Testis (tissue), 3 donors: ENCODE measurements around the gene FBP2. TPM values are rescaled to one million over a fixed set of nuclear protein-coding genes. Genes with fewer than 3 reads are reported as not detected.
"Not testable (repeated sequence)": the region's sequence is repeated elsewhere in the genome, so short reads cannot be mapped to it uniquely, and the experiment has no call there.

Source experiments
- DNase-seq: peaks from one replicate; pipeline ENCODE4 v3.0.0-alpha.2; 2019
- H3K27ac ChIP-seq, 2 donors: fragments of 200-600 bp; sonication (generic); one replicate each; pipeline ENCODE4 v1.5.1; 2019
- H3K27me3 ChIP-seq: fragments of 200-600 bp; sonication (generic); one replicate; pipeline ENCODE4 v1.5.1; 2019
- H3K36me3 ChIP-seq: fragments of 200-600 bp; sonication (generic); one replicate; pipeline ENCODE4 v1.5.1; 2017; ENCODE audit warnings: low read depth; ENCODE audit errors: missing control alignments
- H3K4me1 ChIP-seq: fragments of 200-600 bp; sonication (generic); one replicate; pipeline ENCODE4 v1.5.1; 2019
- H3K4me3 ChIP-seq, 2 donors: fragments of 200-600 bp; sonication (generic); one replicate each; pipeline ENCODE4 v1.5.1; 2017 to 2019
- H3K9me3 ChIP-seq: fragments of 200-600 bp; sonication (generic); one replicate; pipeline ENCODE4 v1.5.1; 2017
- POLR2A ChIP-seq: fragments of 450-650 bp; IDR thresholded peaks from one replicate; pipeline ENCODE4 v1.6.1; 2017; ENCODE audit warnings: antibody characterized with exemption, mild to moderate bottlenecking, moderate library complexity
- WGBS, 2 donors: methylation state at CpG; one replicate each; pipeline ENCODE4 v1.1.5; 2018; 5-methylcytosine and 5-hydroxymethylcytosine counted together
- intact Hi-C: fragments of 100-400 bp; cut with DNase I; formaldehyde crosslinking; loops from one replicate; pipeline ENCODE4 v1.15.1; 2023; ENCODE audit warnings: low total_unique reads
- polyA plus RNA-seq: library from polyadenylated mRNA; stranded (reverse); fragments of 350-450 nt; fragmentation: Illumina TruSeq; extraction: RNeasy Lipid Tissue Mini Kit (QIAGEN cat#74804); gene quantifications from one replicate; pipeline ENCODE4 v1.2.3, GENCODE V29; 2014; ENCODE audit warnings: low read depth, low replicate concordance; ENCODE audit not compliant: insufficient read depth
- total RNA-seq, 2 donors: library from RNA; depleted of rRNA; stranded (reverse); fragments of >200 nt; gene quantifications; one replicate each; pipeline ENCODE4 v1.2.3, GENCODE V29; 2016
- TF ChIP-seq, protein P1 (sequence below), 3 experiments: fragments of 450-650 bp in 2 of 3; fragments of 200-600 bp in 1 of 3; sonication (generic) in 1 of 3; IDR thresholded peaks; one replicate each; pipeline ENCODE4 v1.5.1; 2016 to 2019; ENCODE audit warnings: antibody characterized with exemption in 3 of 3, mild to moderate bottlenecking in 2 of 3, moderate library complexity in 1 of 3

FBP2 gene
- total and polyA plus RNA-seq, 3 donors from 2014 or later = 0.74 to 2.5 (median 1.6) TPM

- intact Hi-C loops = no loop called here
- H3K27ac ChIP-seq = no peak overlapping the region
- H3K9me3 ChIP-seq = no peaks in the 10 kb centered on the region
- DNase-seq = peak; percentile 29
- TF ChIP-seq, protein P1, sequence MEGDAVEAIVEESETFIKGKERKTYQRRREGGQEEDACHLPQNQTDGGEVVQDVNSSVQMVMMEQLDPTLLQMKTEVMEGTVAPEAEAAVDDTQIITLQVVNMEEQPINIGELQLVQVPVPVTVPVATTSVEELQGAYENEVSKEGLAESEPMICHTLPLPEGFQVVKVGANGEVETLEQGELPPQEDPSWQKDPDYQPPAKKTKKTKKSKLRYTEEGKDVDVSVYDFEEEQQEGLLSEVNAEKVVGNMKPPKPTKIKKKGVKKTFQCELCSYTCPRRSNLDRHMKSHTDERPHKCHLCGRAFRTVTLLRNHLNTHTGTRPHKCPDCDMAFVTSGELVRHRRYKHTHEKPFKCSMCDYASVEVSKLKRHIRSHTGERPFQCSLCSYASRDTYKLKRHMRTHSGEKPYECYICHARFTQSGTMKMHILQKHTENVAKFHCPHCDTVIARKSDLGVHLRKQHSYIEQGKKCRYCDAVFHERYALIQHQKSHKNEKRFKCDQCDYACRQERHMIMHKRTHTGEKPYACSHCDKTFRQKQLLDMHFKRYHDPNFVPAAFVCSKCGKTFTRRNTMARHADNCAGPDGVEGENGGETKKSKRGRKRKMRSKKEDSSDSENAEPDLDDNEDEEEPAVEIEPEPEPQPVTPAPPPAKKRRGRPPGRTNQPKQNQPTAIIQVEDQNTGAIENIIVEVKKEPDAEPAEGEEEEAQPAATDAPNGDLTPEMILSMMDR (IDR thresholded peaks at IDR 0.05) = no peak
- TF ChIP-seq POLR2A = no peak
- no peaks in the 10 kb centered on the region for H3K27me3 ChIP-seq
- 63 to 84% methylated on average over 14 to 29 of the region's 29 CpGs for WGBS, 2 donors
- no peaks in the 10 kb centered on the region for H3K36me3 ChIP-seq
- H3K4me3 ChIP-seq = peak overlapping the region in 1 of 2 donors; percentile 49
- no peaks in the 10 kb centered on the region for H3K4me1 ChIP-seq
These were observed 40.3 kb downstream of the FBP2 start for GRCh38 chr9:94553029-94553938.

DNA sequence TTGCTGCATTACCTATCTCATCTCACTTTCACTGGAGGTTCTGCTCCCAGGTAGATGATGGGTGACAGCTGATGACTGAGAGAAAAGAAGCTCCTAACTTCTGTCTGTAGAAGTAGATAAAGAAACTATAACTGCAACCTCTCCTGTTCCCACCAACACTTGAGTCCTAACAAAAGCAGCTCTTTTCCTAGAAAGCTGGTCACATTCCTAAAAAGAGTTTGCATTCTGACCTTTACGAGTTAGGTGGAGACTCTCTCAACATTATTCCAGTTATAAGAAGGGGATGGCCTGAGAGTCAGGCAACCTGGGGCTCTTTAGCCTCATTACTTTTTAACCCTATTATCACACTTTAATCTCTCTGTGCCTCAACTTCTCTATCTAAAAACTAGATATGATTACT lies 47.7 kb downstream of the FBP2 start:
- 76 to 77% methylated on average over 1 of the region's 1 CpG for WGBS, 2 donors
- Histone ChIP-seq H3K27ac (no peak overlapping the region), H3K36me3 (no peaks in the 10 kb centered on the region), H3K9me3 (no peaks in the 10 kb centered on the region), H3K4me3 (no peak overlapping the region), H3K27me3 (no peaks in the 10 kb centered on the region), H3K4me1 (no peaks in the 10 kb centered on the region)
- intact Hi-C loops = no loop called here
- no peak for DNase-seq
- no peak for TF ChIP-seq POLR2A
- TF ChIP-seq, protein P1 (IDR thresholded peaks at IDR 0.05) = no peak

GRCh38 chr9:94544335-94544734 lies 49.3 kb downstream of the FBP2 start:
- H3K27ac ChIP-seq, H3K36me3 ChIP-seq, H3K4me1 ChIP-seq, DNase-seq, H3K9me3 ChIP-seq, H3K27me3 ChIP-seq, H3K4me3 ChIP-seq, intact Hi-C loops: not testable (repeated sequence)
- 80 to 86% methylated on average over 4 of the region's 5 CpGs for WGBS, 2 donors

GRCh38 chr9:94538908-94539307 lies 54.7 kb downstream of the FBP2 start:
- H3K36me3 ChIP-seq = no peaks in the 10 kb centered on the region
- intact Hi-C loops = no loop called here
- H3K27me3 ChIP-seq = no peaks in the 10 kb centered on the region
- H3K4me1 ChIP-seq = no peaks in the 10 kb centered on the region
- no peak overlapping the region for H3K27ac ChIP-seq
- no peaks in the 10 kb centered on the region for H3K9me3 ChIP-seq
- no peak overlapping the region for H3K4me3 ChIP-seq
- no peak for DNase-seq
- 87 to 91% methylated on average over 4 of the region's 4 CpGs for WGBS, 2 donors
- TF ChIP-seq, protein P1 (IDR thresholded peaks at IDR 0.05) = no peak
- no peak for TF ChIP-seq POLR2A

DNA sequence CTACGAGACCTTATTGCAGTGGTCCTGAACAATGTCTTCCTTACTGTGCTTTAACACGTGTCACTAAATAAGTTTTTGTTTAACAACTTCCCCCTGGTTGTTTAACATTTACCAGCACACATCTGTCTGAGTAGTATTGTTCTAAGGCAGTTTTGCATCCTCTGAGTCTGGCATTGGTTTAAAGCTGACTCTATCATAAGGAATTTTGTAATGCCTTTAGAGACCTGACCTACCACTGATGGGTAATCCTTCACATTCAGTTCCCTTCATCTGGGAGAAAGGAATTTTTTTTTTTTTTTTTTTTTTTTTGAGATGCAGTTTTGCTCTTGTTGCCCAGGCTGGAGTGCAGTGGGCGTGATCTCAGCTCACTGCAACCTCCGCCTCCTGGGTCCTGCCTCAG lies 58.7 kb downstream of the FBP2 start:
- DNase-seq = no peak
- no peaks in the 10 kb centered on the region for H3K4me1 ChIP-seq
- no peak for TF ChIP-seq POLR2A
- TF ChIP-seq, protein P1 (IDR thresholded peaks at IDR 0.05) = no peak
- H3K27ac ChIP-seq = no peak overlapping the region
- H3K9me3 ChIP-seq = no peaks in the 10 kb centered on the region
- intact Hi-C loops = no loop called here
- 91 to 92% methylated on average over 4 of the region's 4 CpGs for WGBS, 2 donors
- H3K4me3 ChIP-seq = no peak overlapping the region
- no peaks in the 10 kb centered on the region for H3K27me3 ChIP-seq
- no peaks in the 10 kb centered on the region for H3K36me3 ChIP-seq
